ENCODE results near the gene IPMK. TPM values are rescaled to one million over a fixed set of nuclear protein-coding genes. Genes with fewer than 3 reads are reported as not detected.

Gene IPMK
- total RNA-seq, 1 experiment from 2014 or later = 5.5 TPM

- Histone ChIP-seq H3K4me2 (ENCODE audit: low read length) (no peak overlapping the region), H2AFZ (ENCODE audit: low read depth, low read length, poor library complexity, severe bottlenecking) (no peak overlapping the region), H4K20me1 (ENCODE audit: insufficient read depth) (peaks cover 3% of the 10 kb centered on the region; the same call in 1 of the 2 replicates), H3K27ac (ENCODE audit: low read depth, low read length) (no peak overlapping the region), H3K36me3 (ENCODE audit: control insufficient read depth in 1 of 2, insufficient read depth in 2 of 2, low read length in 2 of 2) (no peaks in the 10 kb centered on the region), H3K9me2 (ENCODE audit: insufficient read depth) (no peaks in the 10 kb centered on the region), H3K4me1 (ENCODE audit: control insufficient read depth in 1 of 2, insufficient read depth in 2 of 2, low read length in 2 of 2) (peaks cover 10 to 23% of the 10 kb centered on the region in 2 experiments), H3K27me3 (ENCODE audit: insufficient read depth, low read length) (no peaks in the 10 kb centered on the region), H3K9ac (ENCODE audit: low read length) (no peak overlapping the region), H3K9me3 (ENCODE audit: control insufficient read depth in 1 of 2, insufficient read depth in 1 of 2, low read depth in 1 of 2, low read length in 2 of 2) (no peaks in the 10 kb centered on the region), H3K79me2 (ENCODE audit: insufficient read depth, low read length) (peaks cover 32% of the 10 kb centered on the region), H3K4me3 (replicated peaks in 1 of 2; ENCODE audit: low read depth in 1 of 2, low read length in 2 of 2) (no peak overlapping the region)
- TF ChIP-seq ZNF274 (IDR thresholded peaks at IDR 0.05; ENCODE audit: low read depth, low read length) = no peak
- TF ChIP-seq CBX3 (IDR thresholded peaks at IDR 0.05; ENCODE audit: low read depth) = no peak
- no peak for TF ChIP-seq ATF3 (IDR thresholded peaks at IDR 0.05)
- TF ChIP-seq, protein P1, sequence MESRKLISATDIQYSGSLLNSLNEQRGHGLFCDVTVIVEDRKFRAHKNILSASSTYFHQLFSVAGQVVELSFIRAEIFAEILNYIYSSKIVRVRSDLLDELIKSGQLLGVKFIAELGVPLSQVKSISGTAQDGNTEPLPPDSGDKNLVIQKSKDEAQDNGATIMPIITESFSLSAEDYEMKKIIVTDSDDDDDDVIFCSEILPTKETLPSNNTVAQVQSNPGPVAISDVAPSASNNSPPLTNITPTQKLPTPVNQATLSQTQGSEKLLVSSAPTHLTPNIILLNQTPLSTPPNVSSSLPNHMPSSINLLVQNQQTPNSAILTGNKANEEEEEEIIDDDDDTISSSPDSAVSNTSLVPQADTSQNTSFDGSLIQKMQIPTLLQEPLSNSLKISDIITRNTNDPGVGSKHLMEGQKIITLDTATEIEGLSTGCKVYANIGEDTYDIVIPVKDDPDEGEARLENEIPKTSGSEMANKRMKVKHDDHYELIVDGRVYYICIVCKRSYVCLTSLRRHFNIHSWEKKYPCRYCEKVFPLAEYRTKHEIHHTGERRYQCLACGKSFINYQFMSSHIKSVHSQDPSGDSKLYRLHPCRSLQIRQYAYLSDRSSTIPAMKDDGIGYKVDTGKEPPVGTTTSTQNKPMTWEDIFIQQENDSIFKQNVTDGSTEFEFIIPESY (IDR thresholded peaks at IDR 0.05; ENCODE audit: extremely low read depth, insufficient replicate concordance, low read length) = no peak
- TF ChIP-seq, protein P2, sequence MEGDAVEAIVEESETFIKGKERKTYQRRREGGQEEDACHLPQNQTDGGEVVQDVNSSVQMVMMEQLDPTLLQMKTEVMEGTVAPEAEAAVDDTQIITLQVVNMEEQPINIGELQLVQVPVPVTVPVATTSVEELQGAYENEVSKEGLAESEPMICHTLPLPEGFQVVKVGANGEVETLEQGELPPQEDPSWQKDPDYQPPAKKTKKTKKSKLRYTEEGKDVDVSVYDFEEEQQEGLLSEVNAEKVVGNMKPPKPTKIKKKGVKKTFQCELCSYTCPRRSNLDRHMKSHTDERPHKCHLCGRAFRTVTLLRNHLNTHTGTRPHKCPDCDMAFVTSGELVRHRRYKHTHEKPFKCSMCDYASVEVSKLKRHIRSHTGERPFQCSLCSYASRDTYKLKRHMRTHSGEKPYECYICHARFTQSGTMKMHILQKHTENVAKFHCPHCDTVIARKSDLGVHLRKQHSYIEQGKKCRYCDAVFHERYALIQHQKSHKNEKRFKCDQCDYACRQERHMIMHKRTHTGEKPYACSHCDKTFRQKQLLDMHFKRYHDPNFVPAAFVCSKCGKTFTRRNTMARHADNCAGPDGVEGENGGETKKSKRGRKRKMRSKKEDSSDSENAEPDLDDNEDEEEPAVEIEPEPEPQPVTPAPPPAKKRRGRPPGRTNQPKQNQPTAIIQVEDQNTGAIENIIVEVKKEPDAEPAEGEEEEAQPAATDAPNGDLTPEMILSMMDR (IDR thresholded peaks at IDR 0.05 in 2 of 3, conservative IDR thresholded peaks at IDR 0.05 in 1 of 3; ENCODE audit: borderline replicate concordance in 1 of 3, insufficient read depth in 1 of 3, low read depth in 2 of 3, low read length in 2 of 3) = no peak
- no peak for TF ChIP-seq ELF1 (IDR thresholded peaks at IDR 0.05; ENCODE audit: borderline replicate concordance, low read depth)
- no peak for TF ChIP-seq SIN3A (IDR thresholded peaks at IDR 0.05; ENCODE audit: low read depth)
- no peak for TF ChIP-seq JUND (IDR thresholded peaks at IDR 0.05)
- no peak for TF ChIP-seq EZH2 (IDR thresholded peaks at IDR 0.05)
- TF ChIP-seq FOSL1 (IDR thresholded peaks at IDR 0.05; ENCODE audit: low read depth) = no peak
- TF ChIP-seq RAD21 (IDR thresholded peaks at IDR 0.05; ENCODE audit: low read depth) = no peak
- TF ChIP-seq POLR2A (IDR thresholded peaks at IDR 0.05; ENCODE audit: borderline replicate concordance, extremely low read depth, insufficient read depth, insufficient read length) = no peak
- no peak for TF ChIP-seq YY1 (IDR thresholded peaks at IDR 0.05; ENCODE audit: extremely low read depth, insufficient replicate concordance, low read depth, low read length)
- TF ChIP-seq ZFX (IDR thresholded peaks at IDR 0.05) = no peak
- no peak for TF ChIP-seq TCF7L2 (IDR thresholded peaks at IDR 0.05; ENCODE audit: borderline replicate concordance, extremely low read depth, insufficient read depth, insufficient read length)
- no peak for TF ChIP-seq CEBPB (IDR thresholded peaks at IDR 0.05; ENCODE audit: low read depth)
- CTCF ChIA-PET = no interaction called here
- DNase-seq (ENCODE audit: low read depth, low spot score) (no peak), ATAC-seq (no peak)
- intact Hi-C loops (cut with micrococcal nuclease) = no loop called here
- POLR2A ChIA-PET = no interaction called here
- RAD21 ChIA-PET (ENCODE audit: low non-redundant PET in 1 of 2, low total read pairs in 2 of 2, uncharacterized antibody in 2 of 2, unreplicated experiment in 2 of 2) = no interaction called here
- BruUV-seq (replicated peaks) = no TSS peak
Measured at GRCh38 chr10:58265249-58265648, 2.4 kb downstream of the IPMK start.

Data from HCT116 (cell line).